Prostate gland (tissue), 2 donors: ENCODE measurements around the gene EMP2. TPM values are rescaled to one million over a fixed set of nuclear protein-coding genes. Genes with fewer than 3 reads are reported as not detected.

ENCODE experiments used
- DNase-seq: peaks from one replicate; pipeline ENCODE4 v3.0.0-alpha.2; 2019; ENCODE audit warnings: low spot score
- H3K27ac ChIP-seq, 2 donors: fragments of 200-600 bp; sonication (generic); 2 replicates each; pipeline ENCODE4 v1.5.1; 2017 to 2019
- H3K27me3 ChIP-seq: fragments of 200-600 bp; sonication (generic); replicated peaks from 2 replicates; pipeline ENCODE4 v1.5.1; 2019; ENCODE audit not compliant: insufficient read depth
- H3K36me3 ChIP-seq, 2 donors: fragments of 200-600 bp; sonication (generic); 1 replicate in 1 of 2; 2 replicates in 1 of 2; pipeline versions ENCODE4 v1.5.1 to v1.8.1; 2017 to 2019
- H3K4me1 ChIP-seq: fragments of 200-600 bp; sonication (generic); replicated peaks from 2 replicates; pipeline ENCODE4 v1.5.1; 2019
- H3K4me3 ChIP-seq, 2 donors: fragments of 200-600 bp; sonication (generic); 2 replicates each; pipeline ENCODE4 v1.5.1; 2017 to 2019
- H3K9me3 ChIP-seq: fragments of 200-600 bp; sonication (generic); 2 replicates; pipeline ENCODE4 v1.5.1; 2017
- POLR2A ChIP-seq: fragments of 450-650 bp; IDR thresholded peaks from one replicate; pipeline ENCODE4 v1.6.1; 2016; ENCODE audit warnings: antibody characterized with exemption, mild to moderate bottlenecking
- POLR2AphosphoS5 ChIP-seq: sonication (generic); formaldehyde crosslinking; IDR thresholded peaks from one replicate; pipeline ENCODE4 v1.6.1; 2017; ENCODE audit warnings: antibody characterized with exemption
- WGBS: methylation state at CpG from one replicate; pipeline ENCODE4 v1.1.5; 2018; 5-methylcytosine and 5-hydroxymethylcytosine counted together
- intact Hi-C: fragments of 100-400 bp; cut with DNase I; formaldehyde crosslinking; loops from one replicate; pipeline ENCODE4 v1.14.2; 2022
- total RNA-seq, 2 donors: library from RNA; depleted of rRNA; stranded (reverse); fragments of >200 nt; gene quantifications; one replicate each; pipeline ENCODE4 v1.1.0, GENCODE V29; 2016
- TF ChIP-seq, protein P1 (sequence below), 4 experiments: fragments of 200-600 bp in 2 of 4; fragments of 450-650 bp in 2 of 4; sonication (generic) in 2 of 4; IDR thresholded peaks; 1 replicate in 3 of 4; 2 replicates in 1 of 4; pipeline ENCODE4 v1.5.1; 2016 to 2019; ENCODE audit warnings: antibody characterized with exemption in 4 of 4, mild to moderate bottlenecking in 2 of 4, moderate library complexity in 2 of 4

The EMP2 gene
- total RNA-seq, 2 donors from 2014 or later: 40.8 to 87.2 TPM

DNA sequence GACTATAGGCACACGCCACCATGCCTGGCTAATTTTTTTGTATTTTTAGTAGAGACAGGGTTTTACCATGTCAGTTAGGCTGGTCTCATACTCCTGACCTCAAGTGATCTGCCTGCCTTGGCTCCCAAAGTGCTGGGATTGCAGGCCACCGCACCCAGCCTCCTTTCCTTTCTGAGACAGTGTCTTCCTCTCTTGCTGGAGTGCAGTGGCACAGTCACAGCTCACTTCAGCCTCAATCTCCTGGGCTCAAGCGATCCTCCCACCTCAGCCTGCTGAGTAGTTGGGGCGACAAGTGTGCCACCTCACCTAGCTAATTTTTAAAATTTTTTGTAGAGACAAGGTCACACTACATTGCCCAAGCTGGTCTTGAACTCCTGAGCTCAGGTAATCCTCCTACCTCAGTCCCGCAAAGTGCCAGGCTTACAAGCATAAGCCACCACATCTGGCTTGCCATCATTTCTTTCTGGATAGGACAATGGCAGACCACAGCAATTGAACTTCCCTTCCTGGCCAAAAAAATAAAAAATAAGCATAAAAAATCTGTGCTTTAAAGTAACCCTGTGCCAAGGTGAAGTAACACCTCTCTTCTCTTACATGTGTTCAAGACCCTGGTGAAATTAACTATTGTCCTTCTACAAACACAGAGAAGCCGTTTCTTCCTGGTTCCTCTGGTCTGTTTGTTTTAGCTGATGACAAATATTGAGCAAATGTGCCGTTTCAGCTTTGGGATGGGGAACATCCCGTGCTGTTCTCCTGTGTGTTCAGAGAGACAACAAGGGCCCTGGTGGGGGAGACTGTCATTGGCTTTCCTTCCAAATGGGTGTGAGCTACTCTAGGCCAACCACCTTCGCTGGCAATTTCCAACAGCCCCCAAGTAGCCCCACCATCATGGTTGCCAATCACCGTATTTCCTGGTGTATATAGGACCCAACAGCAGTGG, 60.2 kb downstream of the EMP2 start:
- DNase-seq: peak; percentile 88
- H3K36me3 ChIP-seq: no peaks in the 10 kb centered on the region
- peak; percentile 96 for TF ChIP-seq POLR2AphosphoS5
- TF ChIP-seq, protein P1, sequence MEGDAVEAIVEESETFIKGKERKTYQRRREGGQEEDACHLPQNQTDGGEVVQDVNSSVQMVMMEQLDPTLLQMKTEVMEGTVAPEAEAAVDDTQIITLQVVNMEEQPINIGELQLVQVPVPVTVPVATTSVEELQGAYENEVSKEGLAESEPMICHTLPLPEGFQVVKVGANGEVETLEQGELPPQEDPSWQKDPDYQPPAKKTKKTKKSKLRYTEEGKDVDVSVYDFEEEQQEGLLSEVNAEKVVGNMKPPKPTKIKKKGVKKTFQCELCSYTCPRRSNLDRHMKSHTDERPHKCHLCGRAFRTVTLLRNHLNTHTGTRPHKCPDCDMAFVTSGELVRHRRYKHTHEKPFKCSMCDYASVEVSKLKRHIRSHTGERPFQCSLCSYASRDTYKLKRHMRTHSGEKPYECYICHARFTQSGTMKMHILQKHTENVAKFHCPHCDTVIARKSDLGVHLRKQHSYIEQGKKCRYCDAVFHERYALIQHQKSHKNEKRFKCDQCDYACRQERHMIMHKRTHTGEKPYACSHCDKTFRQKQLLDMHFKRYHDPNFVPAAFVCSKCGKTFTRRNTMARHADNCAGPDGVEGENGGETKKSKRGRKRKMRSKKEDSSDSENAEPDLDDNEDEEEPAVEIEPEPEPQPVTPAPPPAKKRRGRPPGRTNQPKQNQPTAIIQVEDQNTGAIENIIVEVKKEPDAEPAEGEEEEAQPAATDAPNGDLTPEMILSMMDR (IDR thresholded peaks at IDR 0.05): peak in 1 of 4 experiments; percentile 28
- no peak for TF ChIP-seq POLR2A
- intact Hi-C loops: loop anchor here (5.0 kb wide), 2 partner anchors 217 to 397 kb away; no protein-coding TSS in a partner anchor
- peaks cover 2% of the 10 kb centered on the region for H3K4me1 ChIP-seq
- no peaks in the 10 kb centered on the region for H3K9me3 ChIP-seq
- WGBS: 57% methylated on average over 10 of the region's 10 CpGs
- no peaks in the 10 kb centered on the region for H3K27me3 ChIP-seq
- H3K27ac ChIP-seq: peak overlapping the region; percentile 86 to 90
- no peak overlapping the region for H3K4me3 ChIP-seq

DNA sequence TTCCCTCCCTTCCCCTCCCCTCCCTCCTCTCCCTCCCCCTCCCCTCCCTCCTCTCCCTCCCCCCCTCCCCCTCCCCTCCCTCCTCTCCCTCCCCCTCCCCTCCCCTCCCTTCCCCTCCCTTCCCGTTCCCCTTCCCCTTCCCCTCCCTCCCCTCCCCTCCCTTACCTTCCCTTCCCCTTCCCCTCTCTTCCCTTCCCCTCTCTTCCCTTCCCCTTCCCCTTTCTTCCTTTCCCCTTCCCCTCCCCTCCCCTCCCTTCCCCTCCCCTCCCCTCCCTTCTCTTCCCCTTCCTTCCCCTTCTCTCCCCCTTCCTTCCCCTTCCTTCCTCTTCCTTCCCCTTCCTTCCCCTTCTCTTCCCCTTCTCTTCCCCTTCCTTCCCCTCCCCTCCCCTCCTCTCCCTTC, 61.1 kb downstream of the EMP2 start:
- no peak for DNase-seq
- intact Hi-C loops: loop anchor here (5.0 kb wide), 1 partner anchor 218 kb away; no protein-coding TSS in a partner anchor
- Histone ChIP-seq H3K4me1 (peaks cover 4% of the 10 kb centered on the region), H3K27ac (peak overlapping the region; percentile 86 to 90), H3K36me3 (no peaks in the 10 kb centered on the region), H3K27me3 (no peaks in the 10 kb centered on the region), H3K9me3 (no peaks in the 10 kb centered on the region), H3K4me3 (no peak overlapping the region)
- TF ChIP-seq, protein P1 (IDR thresholded peaks at IDR 0.05): no peak
- TF ChIP-seq POLR2AphosphoS5: no peak
- TF ChIP-seq POLR2A: no peak
- whole genome bisulfite sequencing: no CpG with 5 or more reads among the region's 1 CpG

DNA sequence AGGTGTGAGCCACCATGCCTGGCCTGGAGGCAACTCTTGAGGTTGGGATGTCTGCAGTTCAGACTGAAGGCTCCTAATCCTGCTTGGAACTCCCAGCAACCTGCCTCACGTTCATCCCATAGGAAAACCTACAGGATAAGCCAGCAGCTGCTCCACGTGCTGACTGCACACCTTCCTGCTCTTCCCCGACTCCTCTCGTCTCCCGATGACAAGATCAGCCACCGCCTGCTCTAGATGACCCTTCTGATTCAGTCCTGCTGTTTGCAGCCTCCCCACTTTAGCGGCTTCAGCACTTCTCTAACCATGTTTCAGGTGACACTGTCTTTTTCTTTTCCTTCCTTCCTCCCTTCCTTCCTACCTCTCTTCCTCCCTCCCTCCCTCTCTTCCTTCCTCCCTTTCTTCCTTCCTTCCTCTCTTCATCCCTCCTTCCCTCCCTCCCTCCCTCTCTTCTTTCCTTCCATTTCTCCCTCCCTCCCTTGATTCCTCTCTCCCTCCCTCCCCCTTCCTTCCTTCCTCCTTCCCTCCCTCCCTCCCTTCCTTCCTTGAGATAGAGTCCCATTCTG, 61.8 kb downstream of the EMP2 start:
- DNase-seq: no peak
- Histone ChIP-seq H3K4me3 (no peak overlapping the region), H3K9me3 (no peaks in the 10 kb centered on the region), H3K27me3 (no peaks in the 10 kb centered on the region), H3K36me3 (no peaks in the 10 kb centered on the region), H3K27ac (peak overlapping the region; percentile 54 to 64), H3K4me1 (peaks cover 4% of the 10 kb centered on the region)
- WGBS: 74% methylated on average over 7 of the region's 7 CpGs
- intact Hi-C loops: loop anchor here (5.0 kb wide), 1 partner anchor 219 kb away; no protein-coding TSS in a partner anchor
- no peak for TF ChIP-seq POLR2AphosphoS5
- no peak for TF ChIP-seq POLR2A
- TF ChIP-seq, protein P1 (IDR thresholded peaks at IDR 0.05): no peak

DNA sequence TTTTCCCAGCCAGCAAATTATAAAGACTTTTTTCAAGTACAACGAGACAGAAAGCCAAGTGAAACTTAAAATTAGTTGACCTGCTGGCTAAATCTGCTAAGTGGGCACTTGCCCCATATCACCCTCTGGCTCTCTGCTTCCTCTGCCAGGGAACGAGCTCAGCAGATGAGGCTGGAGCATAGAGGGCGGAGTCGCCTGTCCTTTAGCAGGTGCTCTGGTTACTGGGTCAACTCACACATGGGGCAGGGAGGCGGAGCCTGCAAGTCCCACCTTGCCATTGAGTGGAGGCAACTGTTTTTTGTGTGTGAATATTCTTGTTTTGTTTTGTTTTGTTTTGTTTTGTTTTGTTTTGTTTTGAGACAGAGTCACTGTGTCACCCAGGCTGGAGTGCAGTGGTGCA, 62.5 kb downstream of the EMP2 start:
- intact Hi-C loops: loop anchor here (5.0 kb wide), 1 partner anchor 219 kb away; no protein-coding TSS in a partner anchor
- WGBS: 80% methylated on average over 5 of the region's 5 CpGs
- Histone ChIP-seq H3K9me3 (no peaks in the 10 kb centered on the region), H3K27me3 (no peaks in the 10 kb centered on the region), H3K27ac (no peak overlapping the region), H3K36me3 (no peaks in the 10 kb centered on the region), H3K4me1 (peaks cover 4% of the 10 kb centered on the region), H3K4me3 (no peak overlapping the region)
- TF ChIP-seq POLR2A (no peak), POLR2AphosphoS5 (no peak)
- TF ChIP-seq, protein P1 (IDR thresholded peaks at IDR 0.05): no peak
- no peak for DNase-seq
